ENCODE results near the gene POLR3G. TPM values are rescaled to one million over a fixed set of nuclear protein-coding genes. Genes with fewer than 3 reads are reported as not detected.

The POLR3G gene
- polyA plus RNA-seq, 3 donors from 2014 or later: 1.5 to 3.5 (median 1.6) TPM

GRCh38 chr5:90549223-90549622 is 74.6 kb downstream of the POLR3G start:
- Mint-ChIP-seq H3K4me1 (no peaks in the 10 kb centered on the region), H3K27ac (no peak overlapping the region), H3K9me3 (no peaks in the 10 kb centered on the region), H3K36me3 (no peaks in the 10 kb centered on the region), H3K4me3 (no peak overlapping the region), H3K27me3 (ENCODE audit: low read depth in 3 of 3) (peaks cover 0 to 17% (median 10%) of the 10 kb centered on the region in 3 donors)
- DNase-seq: no peak

GRCh38 chr5:90549729-90550275 is 75.1 kb downstream of the POLR3G start:
- DNase-seq: no peak
- Mint-ChIP-seq H3K27ac (no peak overlapping the region), H3K4me1 (no peaks in the 10 kb centered on the region), H3K36me3 (no peaks in the 10 kb centered on the region), H3K9me3 (no peaks in the 10 kb centered on the region), H3K27me3 (ENCODE audit: low read depth in 3 of 3) (peaks cover 0 to 18% (median 10%) of the 10 kb centered on the region in 3 donors), H3K4me3 (no peak overlapping the region)

- Mint-ChIP-seq H3K27me3 (ENCODE audit: low read depth in 3 of 3) (peaks cover 2 to 21% (median 8%) of the 10 kb centered on the region in 3 donors), H3K4me3 (no peak overlapping the region), H3K9me3 (no peaks in the 10 kb centered on the region), H3K4me1 (no peaks in the 10 kb centered on the region), H3K36me3 (no peaks in the 10 kb centered on the region), H3K27ac (no peak overlapping the region)
- no peak for DNase-seq
These were observed 76.3 kb downstream of the POLR3G start for GRCh38 chr5:90550963-90551362.

- Mint-ChIP-seq H3K27ac (no peak overlapping the region), H3K4me1 (no peaks in the 10 kb centered on the region)
- DNase-seq: no peak
These were observed 76.7 kb downstream of the POLR3G start for GRCh38 chr5:90551376-90551775.

GRCh38 chr5:90553711-90554110 is 79.0 kb downstream of the POLR3G start:
- H3K27me3 Mint-ChIP-seq (ENCODE audit: low read depth in 3 of 3): peaks cover 10 to 15% (median 11%) of the 10 kb centered on the region in 3 donors
- H3K27ac Mint-ChIP-seq: no peak overlapping the region
- no peak overlapping the region for H3K4me3 Mint-ChIP-seq
- H3K36me3 Mint-ChIP-seq: no peaks in the 10 kb centered on the region
- no peak for DNase-seq
- peaks cover 0 to 6% of the 10 kb centered on the region in 2 donors for H3K4me1 Mint-ChIP-seq
- no peaks in the 10 kb centered on the region for H3K9me3 Mint-ChIP-seq

More at GRCh38 chr5:90551376-90551775, 76.7 kb downstream of the POLR3G start:
- no peaks in the 10 kb centered on the region for H3K9me3 Mint-ChIP-seq
- H3K36me3 Mint-ChIP-seq: no peaks in the 10 kb centered on the region
- H3K27me3 Mint-ChIP-seq (ENCODE audit: low read depth in 3 of 3): peaks cover 3 to 22% (median 8%) of the 10 kb centered on the region in 3 donors
- no peak overlapping the region for H3K4me3 Mint-ChIP-seq

- Mint-ChIP-seq H3K27ac (no peak overlapping the region), H3K4me3 (no peak overlapping the region), H3K27me3 (ENCODE audit: low read depth in 3 of 3) (peaks cover 11 to 17% (median 12%) of the 10 kb centered on the region in 3 donors), H3K4me1 (peaks cover 0 to 6% of the 10 kb centered on the region in 2 donors), H3K36me3 (no peaks in the 10 kb centered on the region), H3K9me3 (no peaks in the 10 kb centered on the region)
- DNase-seq: no peak
These were observed 79.8 kb downstream of the POLR3G start for GRCh38 chr5:90554358-90555006.

GRCh38 chr5:90555666-90556065 is 81.0 kb downstream of the POLR3G start:
- H3K9me3 Mint-ChIP-seq: no peaks in the 10 kb centered on the region
- peaks cover 11 to 19% (median 12%) of the 10 kb centered on the region in 3 donors for H3K27me3 Mint-ChIP-seq (ENCODE audit: low read depth in 3 of 3)
- H3K4me3 Mint-ChIP-seq: no peak overlapping the region
- no peak overlapping the region for H3K27ac Mint-ChIP-seq
- peaks cover 0 to 6% of the 10 kb centered on the region in 2 donors for H3K4me1 Mint-ChIP-seq
- DNase-seq: no peak
- no peaks in the 10 kb centered on the region for H3K36me3 Mint-ChIP-seq

- H3K27me3 Mint-ChIP-seq (ENCODE audit: low read depth in 3 of 3): peaks cover 3 to 19% (median 12%) of the 10 kb centered on the region in 3 donors
- no peak overlapping the region for H3K4me3 Mint-ChIP-seq
- peaks cover 0 to 6% of the 10 kb centered on the region in 2 donors for H3K4me1 Mint-ChIP-seq
- H3K27ac Mint-ChIP-seq: no peak overlapping the region
- no peak for DNase-seq
- H3K9me3 Mint-ChIP-seq: no peaks in the 10 kb centered on the region
- no peaks in the 10 kb centered on the region for H3K36me3 Mint-ChIP-seq
These were observed 82.7 kb downstream of the POLR3G start for GRCh38 chr5:90557391-90557790.

- no peak overlapping the region for H3K27ac Mint-ChIP-seq
- DNase-seq: no peak
- peaks cover 0 to 6% of the 10 kb centered on the region in 2 donors for H3K4me1 Mint-ChIP-seq
- H3K4me3 Mint-ChIP-seq: peak overlapping the region in 2 of 5 donors; percentile 1 to 33
- no peaks in the 10 kb centered on the region for H3K36me3 Mint-ChIP-seq
- no peaks in the 10 kb centered on the region for H3K9me3 Mint-ChIP-seq
- H3K27me3 Mint-ChIP-seq (ENCODE audit: low read depth in 3 of 3): peaks cover 3 to 18% (median 12%) of the 10 kb centered on the region in 3 donors
These were observed 83.2 kb downstream of the POLR3G start for GRCh38 chr5:90557871-90558270.

GRCh38 chr5:90558344-90559192 is 83.9 kb downstream of the POLR3G start, which contains the start of gene ADGRV1:
Gene ADGRV1 (plus strand): TSS chr5:90558797. CDS start chr5:90558896, 99 bp downstream.
- Mint-ChIP-seq H3K27me3 (ENCODE audit: low read depth in 3 of 3) (peaks cover 3 to 16% (median 12%) of the 10 kb centered on the region in 3 donors), H3K4me3 (peak within 1 kb of the TSS in 2 of 5 donors; percentile 1 to 33), H3K4me1 (peaks cover 0 to 6% of the 10 kb centered on the region in 2 donors), H3K27ac (no peak within 1 kb of the TSS), H3K9me3 (no peaks in the 10 kb centered on the region), H3K36me3 (no peaks in the 10 kb centered on the region)
- DNase-seq: no peak

- peaks cover 0 to 2% (median 0%) of the 10 kb centered on the region in 6 donors for H3K9me3 Mint-ChIP-seq
- no peak for DNase-seq
- peaks cover 0 to 6% of the 10 kb centered on the region in 2 donors for H3K4me1 Mint-ChIP-seq
- peaks cover 3 to 14% (median 10%) of the 10 kb centered on the region in 3 donors for H3K27me3 Mint-ChIP-seq (ENCODE audit: low read depth in 3 of 3)
- no peak overlapping the region for H3K27ac Mint-ChIP-seq
- no peak overlapping the region for H3K4me3 Mint-ChIP-seq
- H3K36me3 Mint-ChIP-seq: no peaks in the 10 kb centered on the region
These were observed 86.1 kb downstream of the POLR3G start for GRCh38 chr5:90560771-90561170.

- no peak overlapping the region for H3K4me3 Mint-ChIP-seq
- no peaks in the 10 kb centered on the region for H3K36me3 Mint-ChIP-seq
- peaks cover 3 to 14% (median 6%) of the 10 kb centered on the region in 3 donors for H3K27me3 Mint-ChIP-seq (ENCODE audit: low read depth in 3 of 3)
- H3K27ac Mint-ChIP-seq: no peak overlapping the region
- peaks cover 0 to 2% (median 0%) of the 10 kb centered on the region in 6 donors for H3K9me3 Mint-ChIP-seq
- no peak for DNase-seq
- H3K4me1 Mint-ChIP-seq: peaks cover 0 to 6% of the 10 kb centered on the region in 2 donors
These were observed 87.1 kb downstream of the POLR3G start for GRCh38 chr5:90561766-90562165.

GRCh38 chr5:90562341-90562740 is 87.7 kb downstream of the POLR3G start:
- no peak overlapping the region for H3K27ac Mint-ChIP-seq
- peaks cover 0 to 2% (median 0%) of the 10 kb centered on the region in 6 donors for H3K9me3 Mint-ChIP-seq
- H3K4me3 Mint-ChIP-seq: no peak overlapping the region
- no peaks in the 10 kb centered on the region for H3K36me3 Mint-ChIP-seq
- H3K4me1 Mint-ChIP-seq: peaks cover 0 to 6% of the 10 kb centered on the region in 2 donors
- H3K27me3 Mint-ChIP-seq (ENCODE audit: low read depth in 3 of 3): peaks cover 3 to 13% (median 6%) of the 10 kb centered on the region in 3 donors
- DNase-seq: no peak

- Mint-ChIP-seq H3K27ac (no peak overlapping the region), H3K27me3 (ENCODE audit: low read depth in 3 of 3) (peaks cover 2 to 11% (median 6%) of the 10 kb centered on the region in 3 donors), H3K36me3 (no peaks in the 10 kb centered on the region), H3K9me3 (peaks cover 0 to 6% (median 0%) of the 10 kb centered on the region in 6 donors), H3K4me3 (no peak overlapping the region), H3K4me1 (peaks cover 0 to 2% of the 10 kb centered on the region in 2 donors)
- no peak for DNase-seq
These were observed 88.4 kb downstream of the POLR3G start for GRCh38 chr5:90563108-90563507.
